Ovary (tissue), 3 donors: ENCODE results near the gene VAV2.

Experiments used
- CTCF ChIP-seq, 3 donors: fragments of 450-650 bp in 2 of 3; fragments of 200-600 bp in 1 of 3; IDR thresholded peaks; one replicate each; pipeline versions ENCODE4 v1.5.1 to v1.8.0; 2016 to 2022; ENCODE audit warnings: antibody characterized with exemption in 3 of 3, mild to moderate bottlenecking in 1 of 3
- EP300 ChIP-seq: sonication (generic); formaldehyde crosslinking; IDR thresholded peaks from one replicate; pipeline ENCODE4 v1.6.1; 2017; ENCODE audit warnings: antibody characterized with exemption
- POLR2A ChIP-seq: fragments of 450-650 bp; IDR thresholded peaks from one replicate; pipeline ENCODE4 v1.6.1; 2017; ENCODE audit warnings: antibody characterized with exemption, mild to moderate bottlenecking, moderate library complexity
- donor health status: DM: no; HTN: no; CAD: no.

- TF ChIP-seq CTCF (IDR thresholded peaks at IDR 0.05), result no peak
- TF ChIP-seq POLR2A, result no peak
- no peak for TF ChIP-seq EP300
Observed at GRCh38 chr9:133762488-133763271, 229.4 kb downstream of the VAV2 start.
